Measurements from ENCODE around the gene TMEM222.

TMEM222 gene

GRCh38 chr1:27306892-27307761, 14.8 kb upstream of the TMEM222 start:
- DNase-seq, result no peak

- no peak for DNase-seq
Observed at GRCh38 chr1:27307874-27308598, 13.9 kb upstream of the TMEM222 start.

- no peak for DNase-seq
Observed at GRCh38 chr1:27314169-27314568, 7.8 kb upstream of the TMEM222 start.

- DNase-seq, result no peak
Observed at GRCh38 chr1:27314737-27315136, 7.2 kb upstream of the TMEM222 start.

GRCh38 chr1:27316860-27317259, 5.1 kb upstream of the TMEM222 start:
- DNase-seq, result no peak

GRCh38 chr1:27318136-27318535, 3.8 kb upstream of the TMEM222 start:
- no peak for DNase-seq

- DNase-seq, result no peak
Observed at GRCh38 chr1:27318596-27318995, 3.4 kb upstream of the TMEM222 start.

DNA sequence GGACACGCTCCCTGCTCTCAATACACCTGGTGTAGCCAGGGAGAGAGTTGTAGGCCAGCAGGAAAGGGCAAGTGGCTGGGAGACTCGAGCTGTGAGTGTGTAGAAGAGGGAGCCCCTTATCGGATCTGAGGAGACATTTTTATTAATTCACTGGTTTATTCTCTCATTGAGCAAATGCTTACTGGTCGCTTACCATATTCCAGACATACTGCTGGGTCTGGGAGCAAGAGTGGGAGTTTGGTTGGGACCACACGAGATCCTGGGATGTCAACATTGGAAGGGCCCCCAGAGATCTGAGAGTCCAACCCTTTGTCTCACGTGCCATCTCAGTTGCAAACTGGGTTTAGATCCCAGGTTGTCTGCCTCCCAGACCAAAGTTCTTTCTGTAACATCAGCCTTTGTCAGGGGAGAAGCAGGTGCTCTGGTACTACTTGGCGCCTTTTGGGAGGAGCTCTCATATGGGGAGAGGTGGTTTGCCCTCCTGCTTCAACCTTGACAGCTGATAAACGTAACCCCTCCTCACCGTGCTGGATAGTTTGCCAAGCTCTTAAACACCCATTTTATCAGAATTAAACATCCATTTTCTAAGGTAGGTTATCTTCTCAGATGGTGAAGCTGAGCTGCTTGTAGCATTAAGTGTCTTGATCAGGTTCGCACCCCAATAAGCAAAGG, 742 bp downstream of the TMEM222 start:
- no peak for DNase-seq

GRCh38 chr1:27325286-27325685, 3.3 kb downstream of the TMEM222 start:
- no peak for DNase-seq

- no peak for DNase-seq
Observed at GRCh38 chr1:27327964-27328363, 6.0 kb downstream of the TMEM222 start.

DNA sequence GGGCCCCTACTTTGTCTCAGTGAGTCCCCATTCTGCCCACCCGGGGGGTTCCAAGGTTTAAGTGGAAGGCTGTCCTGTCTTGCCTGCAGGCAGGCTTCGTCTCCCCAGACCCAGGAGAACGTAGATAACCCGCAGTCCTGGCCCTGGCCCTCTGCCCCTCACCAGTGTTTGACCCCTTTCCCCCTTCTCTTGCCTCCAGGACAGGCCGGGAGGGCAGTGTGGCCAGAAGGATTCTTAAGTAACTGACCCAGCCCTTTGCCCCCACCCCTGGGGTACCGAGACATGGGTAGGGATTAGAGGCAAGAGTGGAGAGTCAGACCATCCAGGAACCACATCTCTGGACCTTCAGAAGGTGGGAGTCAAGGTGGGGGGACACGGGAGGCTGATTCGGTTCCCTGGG, 8.8 kb downstream of the TMEM222 start:
- no peak for DNase-seq

DNA sequence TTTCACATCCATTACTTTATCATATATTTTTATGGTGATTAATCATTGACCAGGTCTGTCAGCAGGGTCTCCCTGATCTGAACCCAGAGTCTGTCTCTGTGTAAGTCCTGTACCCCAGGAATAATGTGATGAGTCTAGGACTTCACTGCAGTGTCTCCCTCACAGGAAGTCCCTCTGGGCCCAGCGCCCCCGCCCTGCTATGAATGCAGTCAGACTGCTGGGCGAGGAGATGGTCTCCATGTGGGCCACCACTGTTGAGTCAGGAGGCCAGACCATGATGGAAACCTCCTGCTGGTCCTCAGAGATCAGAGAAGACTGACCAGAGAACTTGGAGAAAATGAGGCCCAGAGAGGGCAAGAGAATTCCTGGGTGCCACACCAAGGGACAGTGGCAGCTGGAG, 9.5 kb downstream of the TMEM222 start:
- DNase-seq, result no peak

GRCh38 chr1:27331922-27332321, 10.0 kb downstream of the TMEM222 start:
- no peak for DNase-seq

DNA sequence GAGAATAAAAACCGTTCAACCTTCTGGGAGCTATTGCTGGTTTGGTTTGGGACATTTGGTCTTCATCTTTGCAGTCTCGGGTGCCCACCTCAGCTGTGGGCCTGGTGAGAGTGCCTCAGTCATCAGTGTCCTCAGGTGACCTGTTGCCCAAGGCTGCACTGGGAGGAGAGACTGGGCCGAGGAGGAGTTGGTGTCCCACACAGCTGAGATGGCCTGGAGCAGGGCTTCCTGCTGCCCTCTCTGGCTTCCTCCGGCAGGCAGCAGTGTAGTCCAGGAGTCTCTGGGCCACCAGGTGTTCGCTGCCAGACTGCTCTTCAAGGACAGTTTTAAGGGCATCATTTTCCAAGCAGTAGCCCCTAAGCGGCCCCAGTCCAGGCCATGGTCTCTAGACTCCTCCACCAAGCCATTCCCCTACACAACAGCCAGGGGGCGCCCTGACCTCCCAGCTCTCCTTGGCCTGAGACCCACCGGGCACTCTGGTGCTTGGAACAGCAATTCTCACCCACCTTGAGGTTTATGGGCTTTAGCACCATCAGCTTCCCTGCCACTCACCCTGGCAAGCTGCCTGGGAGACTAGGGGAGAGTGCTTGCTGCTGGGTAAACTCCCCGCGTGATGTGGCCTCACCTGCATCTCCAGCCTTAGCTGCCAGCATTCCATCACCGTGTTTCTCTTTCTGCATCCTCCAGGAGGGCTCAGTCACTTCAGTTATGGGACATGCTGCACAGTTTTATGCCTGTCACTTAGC, 10.7 kb downstream of the TMEM222 start:
- peak; percentile 70 for DNase-seq

GRCh38 chr1:27333717-27334279, 11.8 kb downstream of the TMEM222 start:
- no peak for DNase-seq

DNA sequence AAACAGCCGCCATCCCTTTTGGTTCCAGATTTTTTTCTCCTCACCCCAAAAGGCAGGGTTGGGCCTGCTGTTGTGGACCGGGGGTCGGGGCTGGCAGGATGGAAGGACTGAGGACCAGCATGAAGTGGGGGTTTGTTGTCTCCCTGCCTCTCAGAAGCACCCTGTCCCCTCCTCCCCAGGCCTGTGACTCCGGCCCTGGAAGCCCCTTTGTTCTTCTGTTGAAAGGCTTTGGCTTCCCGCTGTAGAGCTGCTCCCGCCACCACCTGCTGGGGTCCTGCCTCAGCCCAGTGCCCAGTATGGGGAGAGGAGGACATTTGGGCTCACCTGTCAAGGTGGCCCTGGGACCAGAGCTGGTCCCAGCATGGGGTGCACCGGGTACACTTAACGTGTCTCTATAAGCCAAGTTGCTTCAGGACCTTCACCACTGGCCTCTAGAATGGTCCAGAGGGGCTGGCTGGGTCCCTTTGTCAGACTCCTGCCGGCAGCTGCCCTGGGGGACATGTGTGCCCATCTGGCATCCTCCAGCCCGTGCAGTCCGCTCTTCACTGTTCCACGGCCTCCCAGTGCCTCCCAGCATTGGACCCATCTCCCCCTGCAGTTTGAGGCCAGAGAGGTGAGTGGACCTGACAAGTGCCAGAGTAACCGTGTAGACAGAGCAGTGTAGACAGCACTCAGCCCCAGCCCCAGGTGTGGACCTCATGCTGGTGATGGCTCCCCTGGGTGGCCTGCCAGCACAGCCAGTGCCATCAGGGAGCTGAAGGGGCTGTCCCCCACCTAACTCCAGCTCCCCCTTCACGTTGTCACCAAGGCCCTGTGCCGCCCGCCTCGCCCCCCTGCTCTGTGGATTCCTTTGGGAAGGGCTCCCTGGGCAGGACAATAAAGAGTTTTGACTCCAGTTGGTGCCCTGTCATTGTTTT, 13.8 kb downstream of the TMEM222 start:
- no peak for DNase-seq

DNA sequence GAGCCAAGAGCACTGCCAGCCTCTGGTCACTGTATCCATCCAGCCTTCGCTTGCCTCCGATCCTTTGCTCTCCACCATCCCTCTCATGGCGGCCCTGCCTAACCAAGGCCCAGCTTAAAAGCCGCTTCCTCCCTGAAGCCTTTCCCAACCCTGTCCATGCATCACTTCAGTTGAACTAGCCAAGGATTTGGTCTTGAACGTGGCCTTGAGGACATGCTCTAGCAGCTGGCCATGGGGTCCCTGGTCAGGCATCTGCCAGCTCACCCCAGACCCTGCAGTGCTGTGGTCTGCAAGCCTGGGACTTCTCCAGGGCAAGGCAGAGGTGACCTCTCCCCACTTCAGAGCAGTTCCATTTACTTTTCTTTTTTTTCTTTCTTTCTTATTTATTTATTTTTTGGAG, 14.8 kb downstream of the TMEM222 start:
- no peak for DNase-seq

DNA sequence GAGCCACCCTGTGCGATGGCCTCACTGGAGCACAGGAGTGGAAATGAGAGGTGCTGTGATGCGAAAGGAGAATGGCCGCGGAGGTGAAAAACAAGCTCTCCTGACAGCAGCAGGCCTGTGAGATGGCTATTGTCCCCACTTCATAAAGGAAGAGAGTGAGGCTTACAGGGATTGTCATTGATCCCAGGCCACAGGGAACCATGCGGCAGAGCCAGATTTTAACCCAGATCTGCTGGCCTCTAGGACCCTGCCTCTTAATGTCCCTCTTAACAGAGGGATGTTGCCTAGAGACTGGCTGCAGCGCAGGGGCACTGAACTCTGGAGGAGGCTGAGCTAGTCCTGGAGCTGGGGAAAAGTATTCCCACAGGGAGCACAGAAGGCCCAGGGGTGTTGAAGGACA, 16.8 kb downstream of the TMEM222 start:
- DNase-seq, result no peak

DNA sequence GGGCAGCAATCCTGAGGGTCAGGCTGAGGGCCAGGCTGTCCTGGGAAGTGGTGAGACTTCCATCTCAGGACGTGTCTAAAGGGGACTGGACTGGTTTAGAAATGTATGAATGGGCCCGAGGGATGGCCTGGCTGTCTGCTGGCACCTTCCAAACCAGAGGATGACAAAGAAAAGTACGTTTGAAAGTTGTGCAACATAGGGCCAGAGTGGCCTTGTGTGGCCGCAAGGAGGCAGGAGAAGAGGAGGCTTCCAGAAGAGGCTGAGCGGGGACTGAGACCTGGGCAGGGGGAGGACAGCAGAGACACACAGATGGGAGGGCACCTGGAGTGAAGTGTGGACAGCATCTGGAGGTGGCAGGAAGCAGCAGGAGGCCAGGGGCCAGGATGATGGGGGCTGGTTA, 17.2 kb downstream of the TMEM222 start:
- no peak for DNase-seq

- DNase-seq, result peak; percentile 69
Observed at GRCh38 chr1:27341525-27342252, 19.7 kb downstream of the TMEM222 start, which contains the start of gene SYTL1. Gene SYTL1, plus strand, starts transcription at chr1:27342022. Its CDS starts 3,313 bp downstream, at chr1:27345335.

DNA sequence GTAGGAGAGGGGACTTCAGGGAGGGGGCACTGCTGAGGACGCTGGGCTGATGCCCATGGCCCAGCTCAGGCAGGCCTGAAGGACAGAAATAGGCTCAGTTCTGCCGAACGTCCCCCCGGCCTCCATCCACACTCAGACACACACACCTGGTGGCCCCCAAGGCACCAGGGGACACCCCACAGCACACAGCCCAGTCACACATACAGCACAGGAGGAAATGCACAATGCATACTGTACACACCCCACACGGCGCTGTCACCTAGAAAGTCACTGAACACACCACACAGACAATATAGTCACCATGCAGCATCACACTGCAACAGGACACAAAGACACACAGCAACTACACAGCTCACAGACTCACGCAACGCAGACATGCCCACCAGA, 20.4 kb downstream of the TMEM222 start:
- DNase-seq, result peak; percentile 40
